T-helper 1 cell treated with Interleukin-12 subunit alpha and Interleukin-12 subunit beta and Interleukin-4 antibody, amounts not matched to agents 30 ng/mL and 1 ng/mL, for 36 hours (primary cell): ENCODE measurements around the gene MIF. TPM values are rescaled to one million over a fixed set of nuclear protein-coding genes. Genes with fewer than 3 reads are reported as not detected.

Experiments
- intact Hi-C: fragments of 100-400 bp; cut with micrococcal nuclease; formaldehyde crosslinking; loops from one replicate; pipeline ENCODE4 v1.15.1; 2024
- total RNA-seq: library from RNA; stranded (reverse); gene quantifications from 2 replicates; pipeline ENCODE4 v1.2.3, GENCODE V29; 2022

Gene MIF
- total RNA-seq = 700 and 746 TPM in 2 replicates

- intact Hi-C loops = loop anchor here (1.0 to 10.0 kb wide), 11 partner anchors 20 to 714 kb away; partner anchors contain the start of genes BCR, CABIN1, CHCHD10 and DERL3
Observed at GRCh38 chr22:23893945-23894709, at the start of gene MIF. Gene MIF (plus strand): TSS chr22:23894383. CDS start chr22:23894475, 92 bp downstream.

GRCh38 chr22:23844739-23845202, 49.4 kb upstream of the MIF start:
- intact Hi-C loops = loop anchor here (5.0 kb wide), 1 partner anchor 232 kb away; no protein-coding TSS in a partner anchor

- intact Hi-C loops = loop anchor here (5.0 kb wide), 1 partner anchor 233 kb away; no protein-coding TSS in a partner anchor
Observed at GRCh38 chr22:23845265-23846080, 48.7 kb upstream of the MIF start.

- intact Hi-C loops = loop anchor here (5.0 kb wide), 1 partner anchor 234 kb away; no protein-coding TSS in a partner anchor
Observed at GRCh38 chr22:23846081-23846469, 48.1 kb upstream of the MIF start.

- intact Hi-C loops = loop anchor here (5.0 kb wide), 1 partner anchor 235 kb away; no protein-coding TSS in a partner anchor
Observed at GRCh38 chr22:23847310-23847920, 46.8 kb upstream of the MIF start.

GRCh38 chr22:23847991-23848864, 46.0 kb upstream of the MIF start:
- intact Hi-C loops = loop anchor here (5.0 kb wide), 1 partner anchor 236 kb away; no protein-coding TSS in a partner anchor

- intact Hi-C loops = loop anchor here (1.0 to 10.0 kb wide), 5 partner anchors 81 to 705 kb away; partner anchors contain the start of genes RAB36 and RSPH14
Observed at GRCh38 chr22:23849009-23850006, 44.9 kb upstream of the MIF start.

- intact Hi-C loops = loop anchor here (10.0 kb wide), 1 partner anchor 705 kb away; the partner anchor contains the start of genes RAB36 and RSPH14
Observed at GRCh38 chr22:23850136-23850611, 44.0 kb upstream of the MIF start.

GRCh38 chr22:23856721-23857605, 37.2 kb upstream of the MIF start:
- intact Hi-C loops = loop anchor here (2.0 to 10.0 kb wide), 8 partner anchors 18 to 712 kb away; partner anchors contain the start of genes DERL3, GUCD1, MIF and RAB36

- intact Hi-C loops = loop anchor here (2.0 to 10.0 kb wide), 8 partner anchors 19 to 713 kb away; partner anchors contain the start of genes DERL3, GUCD1, MIF and RAB36
Observed at GRCh38 chr22:23857606-23858483, 36.3 kb upstream of the MIF start, which contains the start of gene SLC2A11. Gene SLC2A11 (plus strand): TSS chr22:23857875. CDS start chr22:23858000, 125 bp downstream.

- intact Hi-C loops = loop anchor here (5.0 to 10.0 kb wide), 3 partner anchors 161 to 714 kb away; partner anchors contain the start of genes GUCD1, RAB36, RSPH14 and SNRPD3
Observed at GRCh38 chr22:23858484-23858815, 35.7 kb upstream of the MIF start.

GRCh38 chr22:23859201-23859600, 35.0 kb upstream of the MIF start:
- intact Hi-C loops = loop anchor here (5.0 to 10.0 kb wide), 3 partner anchors 162 to 714 kb away; partner anchors contain the start of genes GUCD1, RAB36, RSPH14 and SNRPD3

- intact Hi-C loops = loop anchor here (5.0 kb wide), 1 partner anchor 97 kb away; no protein-coding TSS in a partner anchor
Observed at GRCh38 chr22:23860187-23860586, 34.0 kb upstream of the MIF start.

GRCh38 chr22:23862103-23862502, 32.1 kb upstream of the MIF start:
- intact Hi-C loops = loop anchor here (5.0 kb wide), 1 partner anchor 95 kb away; no protein-coding TSS in a partner anchor

GRCh38 chr22:23864499-23865154, 29.6 kb upstream of the MIF start:
- intact Hi-C loops = loop anchor here (5.0 kb wide), 1 partner anchor 93 kb away; no protein-coding TSS in a partner anchor
